ENCODE measurements around the gene C3orf22. TPM values are rescaled to one million over a fixed set of nuclear protein-coding genes. Genes with fewer than 3 reads are reported as not detected.

The C3orf22 gene
- total RNA-seq, 2 experiments from 2014 or later, result not detected

DNA sequence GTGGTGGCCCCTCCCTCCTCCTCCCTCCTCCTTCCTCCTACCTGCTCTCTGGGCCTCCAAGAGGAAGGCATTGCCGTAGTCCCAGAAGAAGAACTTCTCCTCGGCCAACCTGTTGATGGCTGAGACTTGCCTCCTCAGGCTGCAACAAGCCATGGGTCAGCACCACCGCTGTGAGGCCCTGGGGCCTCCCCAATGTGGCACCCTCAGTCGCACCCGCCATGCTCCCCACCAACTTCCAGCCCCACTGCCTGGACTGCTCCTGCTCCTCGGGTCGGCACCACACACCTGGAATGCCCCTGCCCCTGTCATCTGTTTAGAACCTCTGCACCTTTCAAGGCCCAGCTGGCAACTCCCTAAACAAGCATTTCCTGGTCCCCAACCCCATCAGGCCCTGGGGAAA is 58.7 kb downstream of the C3orf22 start:
- peaks cover 36% of the 10 kb centered on the region for H3K4me1 ChIP-seq (ENCODE audit: insufficient read depth, low read length, poor library complexity, severe bottlenecking)
- H3K9me2 ChIP-seq (ENCODE audit: insufficient read depth, low read length), result no peaks in the 10 kb centered on the region
- CTCF ChIA-PET (ENCODE audit: unreplicated experiment), result no interaction called here
- TF ChIP-seq, protein P1, sequence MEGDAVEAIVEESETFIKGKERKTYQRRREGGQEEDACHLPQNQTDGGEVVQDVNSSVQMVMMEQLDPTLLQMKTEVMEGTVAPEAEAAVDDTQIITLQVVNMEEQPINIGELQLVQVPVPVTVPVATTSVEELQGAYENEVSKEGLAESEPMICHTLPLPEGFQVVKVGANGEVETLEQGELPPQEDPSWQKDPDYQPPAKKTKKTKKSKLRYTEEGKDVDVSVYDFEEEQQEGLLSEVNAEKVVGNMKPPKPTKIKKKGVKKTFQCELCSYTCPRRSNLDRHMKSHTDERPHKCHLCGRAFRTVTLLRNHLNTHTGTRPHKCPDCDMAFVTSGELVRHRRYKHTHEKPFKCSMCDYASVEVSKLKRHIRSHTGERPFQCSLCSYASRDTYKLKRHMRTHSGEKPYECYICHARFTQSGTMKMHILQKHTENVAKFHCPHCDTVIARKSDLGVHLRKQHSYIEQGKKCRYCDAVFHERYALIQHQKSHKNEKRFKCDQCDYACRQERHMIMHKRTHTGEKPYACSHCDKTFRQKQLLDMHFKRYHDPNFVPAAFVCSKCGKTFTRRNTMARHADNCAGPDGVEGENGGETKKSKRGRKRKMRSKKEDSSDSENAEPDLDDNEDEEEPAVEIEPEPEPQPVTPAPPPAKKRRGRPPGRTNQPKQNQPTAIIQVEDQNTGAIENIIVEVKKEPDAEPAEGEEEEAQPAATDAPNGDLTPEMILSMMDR (conservative IDR thresholded peaks at IDR 0.05; ENCODE audit: low read length), result no peak
- TF ChIP-seq EZH2phosphoT487 (IDR thresholded peaks at IDR 0.05; ENCODE audit: borderline replicate concordance, low read depth, low read length), result no peak
- no peaks in the 10 kb centered on the region for H3K36me3 ChIP-seq (ENCODE audit: insufficient read depth, low read length)
- H3K79me2 ChIP-seq (ENCODE audit: insufficient read depth, low read depth, low read length), result no peaks in the 10 kb centered on the region
- H3K4me2 ChIP-seq (ENCODE audit: low read length), result no peak overlapping the region
- no peaks in the 10 kb centered on the region for H4K20me1 ChIP-seq (ENCODE audit: insufficient read depth, low read length)
- H2AFZ ChIP-seq (ENCODE audit: low read length), result no peak overlapping the region
- DNase-seq (ENCODE audit: low spot score), result no peak
- POLR2A ChIA-PET, result no interaction called here
- no peaks in the 10 kb centered on the region for H3K9me3 ChIP-seq (ENCODE audit: low read length)
- BruUV-seq (replicated peaks), result no TSS peak
- intact Hi-C loops (cut with micrococcal nuclease; ENCODE audit: unreplicated experiment), result no loop called here
- H3K4me3 ChIP-seq (ENCODE audit: low read depth, low read length, poor library complexity, severe bottlenecking), result no peak overlapping the region
- H3K27ac ChIP-seq (ENCODE audit: low read depth, low read length, poor library complexity, severe bottlenecking), result no peak overlapping the region

Small RNA genes within 50 kb of the gene (small RNA-seq; reads per million reads assigned to genes)
- 0.73 reads per million, percentile 30 among the genes with 10 or more reads in this experiment for gene RNA5SP138

Other genes with a start within 250 kb of the C3orf22 start
- 12.3 and 13.8 TPM in 2 replicates for gene KLF15, start 201.5 kb downstream of the C3orf22 start, total RNA-seq (2014; rRNA removed; shearing (Covaris generic))
- gene KLF15, start 201.5 kb downstream of the C3orf22 start, total RNA-seq (2022), result 26.4 and 35.0 TPM in 2 replicates
- not detected in 2 replicates for gene CFAP100, start 164.0 kb downstream of the C3orf22 start, total RNA-seq (2014; rRNA removed; shearing (Covaris generic))
- gene CFAP100, start 164.0 kb downstream of the C3orf22 start, total RNA-seq (2022), result not detected in 2 replicates
- gene ZXDC, start 83.0 kb downstream of the C3orf22 start, total RNA-seq (2014; rRNA removed; shearing (Covaris generic)), result 26.6 and 34.9 TPM in 2 replicates
- 32.2 and 38.6 TPM in 2 replicates for gene ZXDC, start 83.0 kb downstream of the C3orf22 start, total RNA-seq (2022)
- gene UROC1, start 41.2 kb downstream of the C3orf22 start, total RNA-seq (2014; rRNA removed; shearing (Covaris generic)), result 0.09 TPM in 1 of 2 replicates, not detected in the other
- not detected in 2 replicates for gene UROC1, start 41.2 kb downstream of the C3orf22 start, total RNA-seq (2022)
- gene CHST13, start 34.8 kb downstream of the C3orf22 start, total RNA-seq (2014; rRNA removed; shearing (Covaris generic)), result not detected in 2 replicates
- gene CHST13, start 34.8 kb downstream of the C3orf22 start, total RNA-seq (2022), result not detected in 2 replicates
- not detected in 2 replicates for gene TXNRD3, start 96.2 kb upstream of the C3orf22 start, total RNA-seq (2014; rRNA removed; shearing (Covaris generic))
- gene TXNRD3, start 96.2 kb upstream of the C3orf22 start, total RNA-seq (2022), result not detected in 2 replicates
- gene CHCHD6, start 145.3 kb upstream of the C3orf22 start, total RNA-seq (2014; rRNA removed; shearing (Covaris generic)), result 19.8 and 21.2 TPM in 2 replicates
- gene CHCHD6, start 145.3 kb upstream of the C3orf22 start, total RNA-seq (2022), result 14.7 and 18.1 TPM in 2 replicates